WTC11 (cell line): Measurements from ENCODE around the gene KDM4B.
"Not testable (repeated sequence)": the region's sequence is repeated elsewhere in the genome, so short reads cannot be mapped to it uniquely, and the experiment has no call there.

Experiments used
- CTCF ChIP-seq: fragments of 200-600 bp; IDR thresholded peaks from 2 replicates; pipeline ENCODE4 v1.8.0; 2022; ENCODE audit warnings: antibody characterized with exemption
- E2F4 ChIP-seq: sonication (generic); formaldehyde crosslinking; IDR thresholded peaks from 2 replicates; pipeline ENCODE4 v1.8.1; 2022; ENCODE audit warnings: low read depth, mild to moderate bottlenecking, moderate library complexity, missing genetic modification reagents, borderline replicate concordance
- ELF4 ChIP-seq: sonication (generic); formaldehyde crosslinking; IDR thresholded peaks from 2 replicates; pipeline ENCODE4 v1.8.1; 2022; ENCODE audit warnings: low read depth, mild to moderate bottlenecking, moderate library complexity, missing genetic modification reagents
- ESRRA ChIP-seq: sonication (generic); formaldehyde crosslinking; IDR thresholded peaks from 2 replicates; pipeline ENCODE4 v1.8.1; 2022; ENCODE audit warnings: mild to moderate bottlenecking, missing genetic modification reagents, borderline replicate concordance
- HMGXB4 ChIP-seq: sonication (generic); formaldehyde crosslinking; IDR thresholded peaks from 2 replicates; pipeline ENCODE4 v1.8.1; 2023; ENCODE audit warnings: mild to moderate bottlenecking, moderate library complexity, missing genetic modification reagents
- JUN ChIP-seq: sonication (generic); formaldehyde crosslinking; IDR thresholded peaks from 2 replicates; pipeline ENCODE4 v1.8.0; 2023; ENCODE audit warnings: mild to moderate bottlenecking, missing genetic modification reagents
- MAX ChIP-seq: sonication (generic); formaldehyde crosslinking; IDR thresholded peaks from 2 replicates; pipeline ENCODE4 v1.8.0; 2022; ENCODE audit warnings: mild to moderate bottlenecking, missing genetic modification reagents
- RELA ChIP-seq: sonication (generic); formaldehyde crosslinking; IDR thresholded peaks from 2 replicates; pipeline ENCODE4 v1.8.1; 2022; ENCODE audit warnings: missing genetic modification reagents, mild to moderate bottlenecking, borderline replicate concordance

- TF ChIP-seq RELA (CRISPR knock-in tag); CTCF; HMGXB4 (CRISPR knock-in tag); E2F4 (CRISPR knock-in tag); ESRRA (CRISPR knock-in tag); JUN (CRISPR knock-in tag); ELF4; MAX (CRISPR knock-in tag): not testable (repeated sequence)
These were observed 189.7 kb downstream of the KDM4B start for GRCh38 chr19:5158549-5159134.
